ENCODE results near the gene NUMBL. TPM values are rescaled to one million over a fixed set of nuclear protein-coding genes. Genes with fewer than 3 reads are reported as not detected.

The NUMBL gene
- total RNA-seq, 2 donors from 2014 or later: 9.1 to 73.5 TPM

- ATAC-seq: no peak
- 90 to 92% methylated on average over 16 to 18 of the region's 18 CpGs for WGBS, 2 donors
- Histone ChIP-seq H3K27me3 (no peaks in the 10 kb centered on the region), H3K36me3 (replicated peaks in 1 of 2; ENCODE audit: insufficient read depth in 1 of 2, low read depth in 2 of 2) (peaks cover 0 to 25% of the 10 kb centered on the region in 2 donors), H3K9me3 (no peaks in the 10 kb centered on the region), H3K4me1 (no peaks in the 10 kb centered on the region), H3K4me3 (no peak overlapping the region), H3K27ac (no peak overlapping the region)
- intact Hi-C loops (cut with DNase I): no loop called here
- DNase-seq: no peak
- TF ChIP-seq CTCF (IDR thresholded peaks at IDR 0.05) (no peak), POLR2A (IDR thresholded peaks at IDR 0.05) (no peak)
Observed at GRCh38 chr19:40704491-40705361, 14.3 kb upstream of the NUMBL start.

GRCh38 chr19:40703029-40703755 lies 12.7 kb upstream of the NUMBL start:
- peaks cover 0 to 24% of the 10 kb centered on the region in 2 donors for H3K36me3 ChIP-seq (replicated peaks in 1 of 2; ENCODE audit: insufficient read depth in 1 of 2, low read depth in 2 of 2)
- no peaks in the 10 kb centered on the region for H3K4me1 ChIP-seq
- no peaks in the 10 kb centered on the region for H3K27me3 ChIP-seq
- no peak for DNase-seq
- H3K4me3 ChIP-seq: no peak overlapping the region
- H3K27ac ChIP-seq: no peak overlapping the region
- H3K9me3 ChIP-seq: no peaks in the 10 kb centered on the region
- ATAC-seq: no peak
- intact Hi-C loops (cut with DNase I): no loop called here
- TF ChIP-seq POLR2A (IDR thresholded peaks at IDR 0.05) (no peak), CTCF (IDR thresholded peaks at IDR 0.05) (no peak)
- WGBS, 2 donors: 88 to 90% methylated on average over 19 to 23 of the region's 24 CpGs

- peaks cover 0 to 24% of the 10 kb centered on the region in 2 donors for H3K36me3 ChIP-seq (replicated peaks in 1 of 2; ENCODE audit: insufficient read depth in 1 of 2, low read depth in 2 of 2)
- DNase-seq: peak in 3 of 4 donors; percentile 46 to 57 (median 51)
- no peak overlapping the region for H3K27ac ChIP-seq
Observed at GRCh38 chr19:40702337-40703012, 12.0 kb upstream of the NUMBL start.

GRCh38 chr19:40701758-40702157 lies 11.3 kb upstream of the NUMBL start:
- TF ChIP-seq CTCF (IDR thresholded peaks at IDR 0.05) (no peak), POLR2A (IDR thresholded peaks at IDR 0.05) (no peak)
- ATAC-seq (no peak), DNase-seq (no peak)
- Histone ChIP-seq H3K9me3 (no peaks in the 10 kb centered on the region), H3K27me3 (no peaks in the 10 kb centered on the region), H3K36me3 (replicated peaks in 1 of 2; ENCODE audit: insufficient read depth in 1 of 2, low read depth in 2 of 2) (peaks cover 0 to 24% of the 10 kb centered on the region in 2 donors), H3K4me1 (no peaks in the 10 kb centered on the region), H3K27ac (no peak overlapping the region), H3K4me3 (no peak overlapping the region)
- intact Hi-C loops (cut with DNase I): no loop called here
- whole genome bisulfite sequencing, 2 donors: 94% methylated on average over 6 of the region's 6 CpGs

More at GRCh38 chr19:40702337-40703012, 12.0 kb upstream of the NUMBL start:
- H3K4me1 ChIP-seq: no peaks in the 10 kb centered on the region
- 68 to 81% methylated on average over 14 to 18 of the region's 18 CpGs for WGBS, 2 donors
- ATAC-seq: peak; percentile 28
- no peaks in the 10 kb centered on the region for H3K27me3 ChIP-seq
- TF ChIP-seq POLR2A (IDR thresholded peaks at IDR 0.05): no peak
- TF ChIP-seq CTCF (IDR thresholded peaks at IDR 0.05): peak in 3 of 7 experiments; percentile 22 to 27 (median 26)
- intact Hi-C loops (cut with DNase I): no loop called here
- no peak overlapping the region for H3K4me3 ChIP-seq
- H3K9me3 ChIP-seq: no peaks in the 10 kb centered on the region

Data from body of pancreas (tissue), 4 donors.